ENCODE results near the gene REM2. TPM values are rescaled to one million over a fixed set of nuclear protein-coding genes. Genes with fewer than 3 reads are reported as not detected.
A peak's percentile ranks its signal among the peaks of the same experiment; 100 is the strongest.

Gene REM2
- total RNA-seq, 1 experiment from 2014 or later, result not detected

DNA sequence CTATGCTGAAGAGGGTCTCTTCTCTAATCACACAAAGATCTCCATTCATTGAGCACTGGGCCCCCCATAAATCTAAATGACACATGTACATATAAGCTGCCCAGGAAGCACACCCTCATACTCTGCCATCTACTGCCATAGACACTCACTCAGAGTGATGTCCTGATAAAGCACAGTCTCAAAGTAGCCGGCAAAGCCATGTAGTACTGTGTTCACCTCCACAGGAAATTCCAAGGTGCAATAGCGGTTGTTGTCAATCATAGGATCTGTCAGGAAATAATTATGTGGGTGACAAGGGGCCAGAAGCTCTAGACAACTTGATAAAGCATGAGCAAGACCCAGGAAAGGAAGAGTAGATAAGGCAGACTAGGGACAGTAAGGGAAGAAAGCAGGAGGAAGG lies 39.3 kb downstream of the REM2 start:
- Histone ChIP-seq H3K27me3 (replicated peaks; ENCODE audit: insufficient read depth, low read depth, low read length, poor library complexity) (no peaks in the 10 kb centered on the region), H3K27ac (ENCODE audit: low read depth, low read length, poor library complexity, severe bottlenecking) (peak overlapping the region; percentile 49), H3K36me3 (ENCODE audit: insufficient read depth, low read length, poor library complexity, severe bottlenecking) (peaks cover 69% of the 10 kb centered on the region), H3K4me1 (ENCODE audit: insufficient read depth, low read length, poor library complexity, severe bottlenecking) (peaks cover 33% of the 10 kb centered on the region), H3K4me3 (ENCODE audit: low read depth, low read length, poor library complexity, severe bottlenecking) (no peak overlapping the region), H3K9me3 (ENCODE audit: low read depth, low read length, poor library complexity, severe bottlenecking) (no peaks in the 10 kb centered on the region)
- DNase-seq (ENCODE audit: low spot score), result no peak
- ChIA-PET POLR2A (ENCODE audit: low non-redundant PET) (no interaction called here), CTCF (no interaction called here)
- no peak for TF ChIP-seq EZH2 (IDR thresholded peaks at IDR 0.05; ENCODE audit: borderline replicate concordance, low read depth, low read length, poor library complexity, severe bottlenecking)
- TF ChIP-seq CTCF (conservative IDR thresholded peaks at IDR 0.05; ENCODE audit: low read depth, low read length), result no peak
- intact Hi-C loops (cut with micrococcal nuclease; ENCODE audit: unreplicated experiment), result no loop called here
- no TSS peak for BruUV-seq (replicated peaks)

- TF ChIP-seq EZH2 (IDR thresholded peaks at IDR 0.05; ENCODE audit: borderline replicate concordance, low read depth, low read length, poor library complexity, severe bottlenecking), result no peak
- TF ChIP-seq CTCF (conservative IDR thresholded peaks at IDR 0.05; ENCODE audit: low read depth, low read length), result no peak
These were observed 40.7 kb downstream of the REM2 start for GRCh38 chr14:22923746-22924145.

GRCh38 chr14:22925513-22925912 lies 42.5 kb downstream of the REM2 start:
- CTCF ChIA-PET, result no interaction called here

More at GRCh38 chr14:22923746-22924145, 40.7 kb downstream of the REM2 start:
- Histone ChIP-seq H3K4me1 (ENCODE audit: insufficient read depth, low read length, poor library complexity, severe bottlenecking) (peaks cover 44% of the 10 kb centered on the region), H3K36me3 (ENCODE audit: insufficient read depth, low read length, poor library complexity, severe bottlenecking) (peaks cover 71% of the 10 kb centered on the region), H3K27me3 (replicated peaks; ENCODE audit: insufficient read depth, low read depth, low read length, poor library complexity) (no peaks in the 10 kb centered on the region), H3K9me3 (ENCODE audit: low read depth, low read length, poor library complexity, severe bottlenecking) (no peaks in the 10 kb centered on the region), H3K4me3 (ENCODE audit: low read depth, low read length, poor library complexity, severe bottlenecking) (no peak overlapping the region), H3K27ac (ENCODE audit: low read depth, low read length, poor library complexity, severe bottlenecking) (peak overlapping the region; percentile 17)
- no TSS peak for BruUV-seq (replicated peaks)
- ChIA-PET CTCF (no interaction called here), POLR2A (ENCODE audit: low non-redundant PET) (no interaction called here)
- intact Hi-C loops (cut with micrococcal nuclease; ENCODE audit: unreplicated experiment), result no loop called here
- no peak for DNase-seq (ENCODE audit: low spot score)

More at GRCh38 chr14:22925513-22925912, 42.5 kb downstream of the REM2 start:
- Histone ChIP-seq H3K9me3 (ENCODE audit: low read depth, low read length, poor library complexity, severe bottlenecking) (no peaks in the 10 kb centered on the region), H3K4me1 (ENCODE audit: insufficient read depth, low read length, poor library complexity, severe bottlenecking) (peaks cover 39% of the 10 kb centered on the region), H3K36me3 (ENCODE audit: insufficient read depth, low read length, poor library complexity, severe bottlenecking) (peaks cover 62% of the 10 kb centered on the region), H3K4me3 (ENCODE audit: low read depth, low read length, poor library complexity, severe bottlenecking) (no peak overlapping the region), H3K27me3 (replicated peaks; ENCODE audit: insufficient read depth, low read depth, low read length, poor library complexity) (no peaks in the 10 kb centered on the region), H3K27ac (ENCODE audit: low read depth, low read length, poor library complexity, severe bottlenecking) (no peak overlapping the region)
- DNase-seq (ENCODE audit: low spot score), result no peak
- POLR2A ChIA-PET (ENCODE audit: low non-redundant PET), result no interaction called here
- TF ChIP-seq EZH2 (IDR thresholded peaks at IDR 0.05; ENCODE audit: borderline replicate concordance, low read depth, low read length, poor library complexity, severe bottlenecking) (no peak), CTCF (conservative IDR thresholded peaks at IDR 0.05; ENCODE audit: low read depth, low read length) (no peak)
- intact Hi-C loops (cut with micrococcal nuclease; ENCODE audit: unreplicated experiment), result loop anchor here (5.0 kb wide), 1 partner anchor 57 kb away; the partner anchor contains the start of gene AJUBA
- BruUV-seq (replicated peaks), result no TSS peak
